Smooth muscle cell (in vitro differentiated cells): ENCODE results near the gene TMEM117. TPM values are rescaled to one million over a fixed set of nuclear protein-coding genes. Genes with fewer than 3 reads are reported as not detected.
A peak's percentile ranks its signal among the peaks of the same experiment; 100 is the strongest.

Experiments
- DNase-seq: peaks from one replicate; lab custom pipeline; 2025; ENCODE audit not compliant: unreplicated experiment; lab: John Stamatoyannopoulos, UW
- H2AFZ ChIP-seq: fragments of 200-600 bp; sonication (generic); 2 replicates; pipeline ENCODE4 v1.6.0; 2016; ENCODE audit warnings: antibody characterized with exemption, low read depth, mild to moderate bottlenecking
- H3F3A ChIP-seq: fragments of 200-600 bp; sonication (generic); 2 replicates; pipeline ENCODE4 v1.6.0; 2017; ENCODE audit warnings: antibody characterized with exemption, low read depth
- H3K27ac ChIP-seq: fragments of 200-600 bp; sonication (generic); 2 replicates; pipeline ENCODE4 v1.5.1; 2016; ENCODE audit warnings: low read depth, mild to moderate bottlenecking
- H3K27me3 ChIP-seq: fragments of 200-600 bp; sonication (generic); 2 replicates; pipeline ENCODE4 v1.6.1; 2016; ENCODE audit warnings: low read depth, mild to moderate bottlenecking
- H3K36me3 ChIP-seq: fragments of 200-600 bp; sonication (generic); 2 replicates; pipeline ENCODE4 v1.5.1; 2016; ENCODE audit warnings: low read depth
- H3K4me1 ChIP-seq: fragments of 200-600 bp; sonication (generic); 2 replicates; pipeline ENCODE4 v1.5.1; 2016; ENCODE audit warnings: low read depth
- H3K4me2 ChIP-seq: fragments of 200-600 bp; sonication (generic); 2 replicates; pipeline ENCODE4 v1.6.0; 2016; ENCODE audit warnings: mild to moderate bottlenecking
- H3K4me3 ChIP-seq: fragments of 200-600 bp; sonication (generic); 2 replicates; pipeline ENCODE4 v1.5.1; 2016; ENCODE audit warnings: mild to moderate bottlenecking
- H3K79me2 ChIP-seq: fragments of 200-600 bp; sonication (generic); 2 replicates; pipeline ENCODE4 v1.6.0; 2016; ENCODE audit warnings: low read depth, mild to moderate bottlenecking
- H3K9ac ChIP-seq: fragments of 200-600 bp; sonication (generic); 2 replicates; pipeline ENCODE4 v1.6.0; 2016; ENCODE audit warnings: low read depth
- H3K9me3 ChIP-seq: fragments of 200-600 bp; sonication (generic); replicated peaks from 2 replicates; pipeline ENCODE4 v1.5.1; 2016; ENCODE audit warnings: low read depth
- H4K20me1 ChIP-seq: fragments of 200-600 bp; sonication (generic); 2 replicates; pipeline ENCODE4 v1.6.0; 2016; ENCODE audit warnings: low read depth
- WGBS: methylation state at CpG from one replicate; pipeline ENCODE4 v1.1.7; 2016; ENCODE audit warnings: low lambda C conversion rate; 5-methylcytosine and 5-hydroxymethylcytosine counted together
- polyA plus RNA-seq: library from polyadenylated mRNA; unstranded; fragments of >200 nt; fragmentation: Nextera tagmentation; extraction: Ambion mirVana; gene quantifications from 2 replicates; pipeline ENCODE4 v1.2.1, GENCODE V29; 2016
- total RNA-seq: library from RNA; depleted of rRNA; stranded (reverse); fragments of >200 nt; gene quantifications from 2 replicates; pipeline ENCODE4 v1.2.3, GENCODE V29; 2014
- TF ChIP-seq, protein P1 (sequence below): fragments of 200-600 bp; sonication (generic); IDR thresholded peaks from 2 replicates; pipeline ENCODE4 v1.5.1; 2017; ENCODE audit warnings: borderline replicate concordance, mild to moderate bottlenecking, antibody characterized with exemption; ENCODE audit not compliant: insufficient read depth, poor library complexity, severe bottlenecking

Gene TMEM117
- total and polyA plus RNA-seq, 2 experiments from 2014 or later = 13.0 to 38.9 TPM

DNA sequence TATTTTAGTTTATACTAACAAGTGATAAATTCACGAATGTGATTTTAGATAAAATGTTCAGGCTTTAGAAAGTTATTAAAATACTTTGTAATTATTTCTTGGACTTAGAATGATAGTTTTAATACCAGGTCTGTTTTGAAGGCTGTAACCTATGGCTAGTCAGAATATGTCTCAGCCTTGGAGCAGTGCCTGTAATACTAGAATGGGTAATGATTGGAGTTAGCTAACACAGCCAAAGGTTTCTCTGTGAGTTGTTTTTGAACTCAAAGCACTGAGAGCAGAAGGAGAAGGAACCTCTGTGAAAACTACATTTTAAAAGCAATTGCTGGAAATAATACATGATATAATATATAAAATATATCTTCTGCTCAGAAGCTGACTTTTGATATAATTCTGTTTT is 110.1 kb downstream of the TMEM117 start:
- no peaks in the 10 kb centered on the region for H3F3A ChIP-seq
- no peaks in the 10 kb centered on the region for H3K79me2 ChIP-seq
- H3K27ac ChIP-seq = no peak overlapping the region
- no peak overlapping the region for H2AFZ ChIP-seq
- no peaks in the 10 kb centered on the region for H3K36me3 ChIP-seq
- H3K4me1 ChIP-seq = no peaks in the 10 kb centered on the region
- DNase-seq = no peak
- WGBS = 89% methylated on average over 1 of the region's 1 CpG
- TF ChIP-seq, protein P1, sequence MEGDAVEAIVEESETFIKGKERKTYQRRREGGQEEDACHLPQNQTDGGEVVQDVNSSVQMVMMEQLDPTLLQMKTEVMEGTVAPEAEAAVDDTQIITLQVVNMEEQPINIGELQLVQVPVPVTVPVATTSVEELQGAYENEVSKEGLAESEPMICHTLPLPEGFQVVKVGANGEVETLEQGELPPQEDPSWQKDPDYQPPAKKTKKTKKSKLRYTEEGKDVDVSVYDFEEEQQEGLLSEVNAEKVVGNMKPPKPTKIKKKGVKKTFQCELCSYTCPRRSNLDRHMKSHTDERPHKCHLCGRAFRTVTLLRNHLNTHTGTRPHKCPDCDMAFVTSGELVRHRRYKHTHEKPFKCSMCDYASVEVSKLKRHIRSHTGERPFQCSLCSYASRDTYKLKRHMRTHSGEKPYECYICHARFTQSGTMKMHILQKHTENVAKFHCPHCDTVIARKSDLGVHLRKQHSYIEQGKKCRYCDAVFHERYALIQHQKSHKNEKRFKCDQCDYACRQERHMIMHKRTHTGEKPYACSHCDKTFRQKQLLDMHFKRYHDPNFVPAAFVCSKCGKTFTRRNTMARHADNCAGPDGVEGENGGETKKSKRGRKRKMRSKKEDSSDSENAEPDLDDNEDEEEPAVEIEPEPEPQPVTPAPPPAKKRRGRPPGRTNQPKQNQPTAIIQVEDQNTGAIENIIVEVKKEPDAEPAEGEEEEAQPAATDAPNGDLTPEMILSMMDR = no peak
- no peak overlapping the region for H3K9ac ChIP-seq
- no peaks in the 10 kb centered on the region for H3K9me3 ChIP-seq
- H4K20me1 ChIP-seq = no peaks in the 10 kb centered on the region
- no peaks in the 10 kb centered on the region for H3K27me3 ChIP-seq
- H3K4me3 ChIP-seq = no peak overlapping the region
- H3K4me2 ChIP-seq = no peak overlapping the region

DNA sequence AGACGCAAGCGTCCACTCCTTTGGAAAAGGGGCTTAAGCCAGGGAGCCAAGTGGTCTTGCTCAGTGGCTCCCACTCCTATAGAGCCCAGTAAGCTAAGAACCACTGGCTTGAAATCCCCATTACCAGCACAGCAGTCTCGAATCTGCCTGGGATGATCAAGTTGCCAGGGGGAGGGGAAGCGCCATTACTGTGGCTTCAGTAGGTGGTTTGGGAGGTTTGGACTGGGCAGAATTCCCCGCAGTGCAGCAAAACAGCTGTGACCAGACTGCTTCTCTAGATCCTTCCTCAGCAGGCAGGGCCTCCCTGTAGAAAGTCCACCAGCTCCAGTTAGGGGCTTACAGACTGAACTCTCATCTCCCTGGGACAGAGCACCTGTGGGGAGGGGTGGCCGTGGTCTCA is 115.4 kb downstream of the TMEM117 start:
- DNase-seq = no peak
- Histone ChIP-seq H3K9ac (no peak overlapping the region), H3K36me3 (no peaks in the 10 kb centered on the region), H4K20me1 (no peaks in the 10 kb centered on the region), H3K27me3 (no peaks in the 10 kb centered on the region), H3K4me3 (no peak overlapping the region), H3K9me3 (no peaks in the 10 kb centered on the region), H3K27ac (no peak overlapping the region), H3K4me2 (no peak overlapping the region), H3K79me2 (no peaks in the 10 kb centered on the region), H2AFZ (no peak overlapping the region), H3K4me1 (no peaks in the 10 kb centered on the region), H3F3A (no peaks in the 10 kb centered on the region)
- TF ChIP-seq, protein P1 = no peak
- WGBS = 97% methylated on average over 6 of the region's 6 CpGs

GRCh38 chr12:43957732-43958372 is 122.0 kb downstream of the TMEM117 start:
- DNase-seq = no peak

DNA sequence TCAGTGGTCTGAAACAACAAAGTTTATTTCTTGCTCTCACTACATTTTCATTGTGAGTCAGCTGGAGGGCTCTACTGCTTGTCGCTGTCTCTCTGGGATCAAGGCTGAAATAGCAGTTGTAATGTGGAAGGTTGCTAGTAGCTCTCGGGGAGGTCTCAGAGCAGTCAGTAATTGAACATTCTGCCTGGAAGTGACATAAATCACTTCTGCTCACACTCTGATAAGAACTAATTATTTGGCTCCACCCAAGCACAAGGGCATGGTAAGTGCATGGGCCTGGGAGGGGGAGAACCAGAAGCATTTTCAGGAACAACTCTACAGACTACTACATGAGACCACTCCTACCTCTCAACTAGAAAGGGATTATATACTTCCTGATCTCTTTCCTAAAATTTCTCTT is 128.2 kb downstream of the TMEM117 start:
- Histone ChIP-seq H3K4me2 (no peak overlapping the region), H3F3A (no peaks in the 10 kb centered on the region), H3K4me3 (no peak overlapping the region), H3K27me3 (no peaks in the 10 kb centered on the region), H3K4me1 (no peaks in the 10 kb centered on the region), H3K36me3 (no peaks in the 10 kb centered on the region), H3K27ac (no peak overlapping the region), H3K79me2 (no peaks in the 10 kb centered on the region), H3K9ac (no peak overlapping the region), H2AFZ (no peak overlapping the region), H3K9me3 (no peaks in the 10 kb centered on the region), H4K20me1 (no peaks in the 10 kb centered on the region)
- TF ChIP-seq, protein P1 = no peak
- no peak for DNase-seq
- 85% methylated on average over 2 of the region's 2 CpGs for WGBS

More at GRCh38 chr12:43957732-43958372, 122.0 kb downstream of the TMEM117 start:
- H3K27ac ChIP-seq = no peak overlapping the region
- H3K4me1 ChIP-seq = no peaks in the 10 kb centered on the region
- TF ChIP-seq, protein P1 = peak; percentile 45
- no peaks in the 10 kb centered on the region for H3F3A ChIP-seq
- no peaks in the 10 kb centered on the region for H3K79me2 ChIP-seq
- H4K20me1 ChIP-seq = no peaks in the 10 kb centered on the region
- H3K4me3 ChIP-seq = no peak overlapping the region
- no peaks in the 10 kb centered on the region for H3K9me3 ChIP-seq
- H3K9ac ChIP-seq = no peak overlapping the region
- no peaks in the 10 kb centered on the region for H3K36me3 ChIP-seq
- WGBS = 52% methylated on average over 2 of the region's 2 CpGs
- H3K27me3 ChIP-seq = no peaks in the 10 kb centered on the region
- no peak overlapping the region for H3K4me2 ChIP-seq
- H2AFZ ChIP-seq = no peak overlapping the region
